Cardiac muscle cell (in vitro differentiated cells and primary cell): Measurements from ENCODE around the gene POLR3K. TPM values are rescaled to one million over a fixed set of nuclear protein-coding genes. Genes with fewer than 3 reads are reported as not detected.
"Not testable (repeated sequence)": the region's sequence is repeated elsewhere in the genome, so short reads cannot be mapped to it uniquely, and the experiment has no call there.

Source experiments
- DNase-seq, 2 donors: peaks; one replicate each; pipeline versions ENCODE4 v3.0.0 to v3.0.0-alpha.2; 2010 to 2017; ENCODE audit warnings: low read depth in 1 of 2, low spot score in 1 of 2
- H3K27ac ChIP-seq: fragments of 200-600 bp; sonication (generic); 2 replicates; pipeline ENCODE4 v1.5.1; 2016
- H3K27me3 ChIP-seq: fragments of 200-600 bp; sonication (generic); 2 replicates; pipeline ENCODE4 v1.6.0; 2016; ENCODE audit warnings: control low read depth
- H3K36me3 ChIP-seq: fragments of 200-600 bp; sonication (generic); 2 replicates; pipeline ENCODE4 v1.5.1; 2016; ENCODE audit warnings: control low read depth
- H3K4me1 ChIP-seq: fragments of 200-600 bp; sonication (generic); 2 replicates; pipeline ENCODE4 v1.8.1; 2017; ENCODE audit warnings: low read depth, mild to moderate bottlenecking, mixed run types
- H3K4me3 ChIP-seq: fragments of 200-600 bp; sonication (generic); 2 replicates; pipeline ENCODE4 v1.5.1; 2016; ENCODE audit warnings: mild to moderate bottlenecking
- H3K9me3 ChIP-seq: fragments of 200-600 bp; sonication (generic); 2 replicates; pipeline ENCODE4 v1.5.1; 2017; ENCODE audit warnings: low read depth, mild to moderate bottlenecking, control low read depth
- polyA plus RNA-seq: library from polyadenylated mRNA; unstranded; fragments of >200 nt; fragmentation: Nextera tagmentation; extraction: Ambion mirVana; gene quantifications from 2 replicates; pipeline ENCODE4 v1.2.1, GENCODE V29; 2016
- total RNA-seq: library from RNA; depleted of rRNA; stranded (reverse); fragments of >200 nt; gene quantifications from 2 replicates; pipeline ENCODE4 v1.2.3, GENCODE V29; 2016
- TF ChIP-seq, protein P1 (sequence below): IDR thresholded peaks from 2 replicates; pipeline ENCODE4 v1.5.1; 2012; ENCODE audit warnings: low read depth, mild to moderate bottlenecking, low read length

Gene POLR3K
- total and polyA plus RNA-seq, 2 experiments from 2014 or later = 7.1 to 29.6 TPM

DNA sequence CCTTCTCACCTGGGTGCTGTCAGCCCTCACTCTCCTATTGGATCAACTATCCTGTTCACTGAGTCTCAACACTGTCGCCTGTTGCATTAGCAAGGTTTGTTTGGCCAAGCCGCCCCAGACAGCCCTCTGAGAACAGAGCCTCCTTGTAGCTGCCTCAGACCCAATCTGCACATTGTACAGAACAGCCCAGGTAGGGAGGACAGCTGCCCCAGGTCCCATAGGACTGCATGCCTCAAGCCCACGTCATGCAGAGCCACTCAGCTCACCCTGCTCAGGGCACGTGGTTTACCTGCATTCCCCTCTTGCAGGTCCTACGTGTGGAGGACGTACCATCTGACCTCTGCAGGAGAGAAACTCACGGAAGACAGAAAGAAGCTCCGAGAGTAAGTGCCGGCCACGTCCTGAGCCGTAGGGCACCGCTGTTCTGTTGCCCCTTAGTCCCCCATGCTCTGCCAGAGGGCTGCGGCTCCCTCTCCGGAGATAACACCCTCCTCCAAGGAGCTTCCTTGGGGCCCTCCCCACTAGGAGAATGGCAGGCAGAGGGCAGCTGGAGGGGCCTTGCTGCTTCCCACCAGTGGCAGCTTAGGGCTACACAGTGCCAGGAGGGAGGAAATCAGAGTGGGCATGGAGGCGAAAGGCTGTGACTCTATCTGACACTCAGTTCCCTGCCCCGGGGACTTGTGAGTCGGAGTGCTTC lies 3.0 kb upstream of the POLR3K start:
- peaks cover 3% of the 10 kb centered on the region for H3K4me1 ChIP-seq
- no peaks in the 10 kb centered on the region for H3K9me3 ChIP-seq
- no peak overlapping the region for H3K4me3 ChIP-seq
- DNase-seq = no peak
- no peak overlapping the region for H3K27ac ChIP-seq
- TF ChIP-seq, protein P1, sequence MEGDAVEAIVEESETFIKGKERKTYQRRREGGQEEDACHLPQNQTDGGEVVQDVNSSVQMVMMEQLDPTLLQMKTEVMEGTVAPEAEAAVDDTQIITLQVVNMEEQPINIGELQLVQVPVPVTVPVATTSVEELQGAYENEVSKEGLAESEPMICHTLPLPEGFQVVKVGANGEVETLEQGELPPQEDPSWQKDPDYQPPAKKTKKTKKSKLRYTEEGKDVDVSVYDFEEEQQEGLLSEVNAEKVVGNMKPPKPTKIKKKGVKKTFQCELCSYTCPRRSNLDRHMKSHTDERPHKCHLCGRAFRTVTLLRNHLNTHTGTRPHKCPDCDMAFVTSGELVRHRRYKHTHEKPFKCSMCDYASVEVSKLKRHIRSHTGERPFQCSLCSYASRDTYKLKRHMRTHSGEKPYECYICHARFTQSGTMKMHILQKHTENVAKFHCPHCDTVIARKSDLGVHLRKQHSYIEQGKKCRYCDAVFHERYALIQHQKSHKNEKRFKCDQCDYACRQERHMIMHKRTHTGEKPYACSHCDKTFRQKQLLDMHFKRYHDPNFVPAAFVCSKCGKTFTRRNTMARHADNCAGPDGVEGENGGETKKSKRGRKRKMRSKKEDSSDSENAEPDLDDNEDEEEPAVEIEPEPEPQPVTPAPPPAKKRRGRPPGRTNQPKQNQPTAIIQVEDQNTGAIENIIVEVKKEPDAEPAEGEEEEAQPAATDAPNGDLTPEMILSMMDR = no peak
- H3K27me3 ChIP-seq = no peaks in the 10 kb centered on the region
- peaks cover 22% of the 10 kb centered on the region for H3K36me3 ChIP-seq

DNA sequence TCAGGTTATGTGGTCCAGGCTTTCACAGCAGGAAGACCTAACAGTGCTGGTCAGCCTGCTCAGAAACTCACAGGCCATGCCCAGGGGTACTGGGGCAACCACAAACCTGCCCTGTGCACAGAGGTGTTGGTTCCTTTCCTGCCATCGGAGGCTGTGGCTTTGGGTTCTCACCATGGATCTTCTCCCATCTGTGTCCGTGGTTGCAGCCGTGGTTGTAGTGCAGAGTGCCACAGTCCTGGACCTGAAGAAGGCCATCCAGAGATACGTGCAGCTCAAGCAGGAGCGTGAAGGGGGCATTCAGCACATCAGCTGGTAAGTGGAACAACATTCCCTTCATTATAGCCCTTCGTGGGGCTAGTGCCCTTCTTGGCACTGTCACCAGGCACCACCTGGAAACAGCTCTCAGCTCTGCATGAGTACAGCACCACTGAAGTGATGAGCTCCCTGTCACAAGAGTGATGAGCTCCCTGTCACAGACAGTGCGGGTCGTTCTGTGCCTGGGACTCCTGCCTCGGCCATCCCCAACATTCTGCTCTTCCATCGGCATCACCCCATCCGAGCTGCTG lies 2.2 kb upstream of the POLR3K start:
- Histone ChIP-seq H3K4me1 (peaks cover 3% of the 10 kb centered on the region), H3K36me3 (peaks cover 20% of the 10 kb centered on the region), H3K4me3 (no peak overlapping the region), H3K27me3 (no peaks in the 10 kb centered on the region), H3K9me3 (no peaks in the 10 kb centered on the region), H3K27ac (no peak overlapping the region)
- TF ChIP-seq, protein P1 = no peak
- DNase-seq = no peak

- H3K9me3 ChIP-seq = no peaks in the 10 kb centered on the region
- H3K27me3 ChIP-seq = no peaks in the 10 kb centered on the region
- no peak for DNase-seq
- no peak overlapping the region for H3K27ac ChIP-seq
- peaks cover 22% of the 10 kb centered on the region for H3K36me3 ChIP-seq
- H3K4me1 ChIP-seq = peaks cover 3% of the 10 kb centered on the region
- TF ChIP-seq, protein P1 = no peak
- peak overlapping the region; percentile 71 for H3K4me3 ChIP-seq
Measured at GRCh38 chr16:54237-54581, 801 bp upstream of the POLR3K start.

DNA sequence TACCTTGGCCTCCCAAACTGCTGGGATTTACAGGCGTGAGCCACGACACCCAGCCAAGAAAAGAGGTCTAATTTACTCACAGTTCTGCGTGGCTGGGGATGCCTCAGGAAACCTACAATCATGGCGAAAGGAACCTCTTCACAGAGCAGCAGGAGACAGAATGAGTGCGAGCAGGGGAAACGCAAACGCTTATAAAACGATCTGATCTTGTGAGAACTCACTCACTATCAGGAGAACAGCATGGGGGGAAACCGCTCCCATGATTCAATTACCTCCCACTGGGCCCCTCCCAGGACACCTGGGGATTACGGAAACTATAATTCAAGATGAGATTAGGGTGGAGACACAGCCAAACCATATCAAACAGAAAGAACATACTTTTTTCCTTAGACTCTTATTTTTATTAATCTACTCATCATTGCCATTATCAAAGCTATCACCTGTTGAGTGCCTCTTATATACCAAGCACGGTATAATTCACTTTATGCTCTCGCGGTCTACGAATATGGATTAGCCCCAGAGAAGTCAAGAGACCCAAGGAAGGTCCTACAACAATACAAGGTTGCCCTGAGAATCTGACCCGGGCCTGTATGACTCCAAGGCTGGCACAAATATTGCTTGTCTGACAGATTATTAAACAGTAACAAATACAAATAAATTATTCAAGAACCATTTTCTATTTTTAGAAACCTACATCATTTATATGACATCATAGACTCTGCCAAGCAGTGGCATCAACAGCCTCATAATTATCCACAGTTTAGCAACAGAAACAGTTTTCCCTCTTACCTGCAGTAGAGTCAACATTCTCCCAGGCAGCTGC lies 2.4 kb downstream of the POLR3K start:
- H3K27me3 ChIP-seq = no peaks in the 10 kb centered on the region
- no peak overlapping the region for H3K27ac ChIP-seq
- no peak overlapping the region for H3K4me3 ChIP-seq
- H3K4me1 ChIP-seq = peaks cover 3% of the 10 kb centered on the region
- DNase-seq = no peak
- TF ChIP-seq, protein P1 = no peak
- H3K36me3 ChIP-seq = peaks cover 14% of the 10 kb centered on the region
- H3K9me3 ChIP-seq = no peaks in the 10 kb centered on the region

DNA sequence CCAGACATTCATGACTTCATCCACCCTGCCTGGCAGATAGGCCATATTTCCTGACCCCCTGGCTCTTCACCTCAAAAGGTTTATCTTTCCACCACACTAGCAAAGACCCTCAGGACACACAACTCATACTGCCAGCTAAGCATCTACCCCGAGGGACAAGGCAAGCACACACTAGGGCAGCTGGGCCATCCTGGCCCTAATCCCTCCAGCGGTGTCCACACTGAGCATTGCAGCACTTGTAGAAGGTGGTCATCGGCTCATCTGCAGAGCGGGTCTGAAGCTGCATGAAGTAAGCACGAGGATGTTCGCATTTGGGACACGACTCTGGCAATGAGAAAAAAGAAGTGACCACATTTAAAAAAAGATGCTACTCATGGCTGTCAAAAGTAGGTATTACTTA lies 6.2 kb downstream of the POLR3K start:
- H3K4me3 ChIP-seq = no peak overlapping the region
- H3K36me3 ChIP-seq = peaks cover 11% of the 10 kb centered on the region
- TF ChIP-seq, protein P1 = no peak

GRCh38 chr16:46510-46909 lies 6.9 kb downstream of the POLR3K start:
- H3K27ac ChIP-seq, H3K9me3 ChIP-seq, H3K4me1 ChIP-seq, H3K4me3 ChIP-seq, H3K27me3 ChIP-seq, DNase-seq: not testable (repeated sequence)
- peaks cover 11% of the 10 kb centered on the region for H3K36me3 ChIP-seq

More for the DNA sequence above, 6.2 kb downstream of the POLR3K start:
- no peaks in the 10 kb centered on the region for H3K27me3 ChIP-seq
- no peaks in the 10 kb centered on the region for H3K9me3 ChIP-seq
- DNase-seq = no peak
- no peaks in the 10 kb centered on the region for H3K4me1 ChIP-seq
- no peak overlapping the region for H3K27ac ChIP-seq
